ENCODE data around the gene SLCO2A1.

Gene SLCO2A1

GRCh38 chr3:133937756-133938601 is 91.7 kb downstream of the SLCO2A1 start:
- peak in 2 of 10 donors; percentile 37 to 87 for DNase-seq
- intact Hi-C loops (cut with DNase I) = no loop called here

- peak in 1 of 10 donors; percentile 50 for DNase-seq
Observed at GRCh38 chr3:133937061-133937686, 92.6 kb downstream of the SLCO2A1 start.

GRCh38 chr3:133935843-133936769 is 93.6 kb downstream of the SLCO2A1 start:
- intact Hi-C loops (cut with DNase I) = no loop called here
- DNase-seq = peak in 1 of 10 donors; percentile 37

More at GRCh38 chr3:133937061-133937686, 92.6 kb downstream of the SLCO2A1 start:
- intact Hi-C loops (cut with DNase I) = no loop called here

GRCh38 chr3:133934996-133935842 is 94.5 kb downstream of the SLCO2A1 start:
- peak in 1 of 10 donors; percentile 67 for DNase-seq
- intact Hi-C loops (cut with DNase I) = loop anchor here (5.0 kb wide), 1 partner anchor 277 kb away; no protein-coding TSS in a partner anchor

- intact Hi-C loops (cut with DNase I) = loop anchor here (5.0 kb wide), 1 partner anchor 278 kb away; no protein-coding TSS in a partner anchor
- peak in 1 of 10 donors; percentile 62 for DNase-seq
Observed at GRCh38 chr3:133934073-133934970, 95.4 kb downstream of the SLCO2A1 start.

- DNase-seq = peak in 1 of 10 donors; percentile 80
- intact Hi-C loops (cut with DNase I) = loop anchor here (5.0 kb wide), 1 partner anchor 279 kb away; no protein-coding TSS in a partner anchor
Observed at GRCh38 chr3:133933097-133934024, 96.4 kb downstream of the SLCO2A1 start.

GRCh38 chr3:133932009-133932408 is 97.7 kb downstream of the SLCO2A1 start:
- DNase-seq = peak in 1 of 10 donors; percentile 59
- intact Hi-C loops (cut with DNase I) = loop anchor here (5.0 kb wide), 1 partner anchor 280 kb away; no protein-coding TSS in a partner anchor

GRCh38 chr3:133931084-133931483 is 98.6 kb downstream of the SLCO2A1 start:
- DNase-seq = no peak
- intact Hi-C loops (cut with DNase I) = loop anchor here (5.0 kb wide), 1 partner anchor 281 kb away; no protein-coding TSS in a partner anchor

GRCh38 chr3:133930341-133930933 is 99.3 kb downstream of the SLCO2A1 start:
- intact Hi-C loops (cut with DNase I) = loop anchor here (5.0 kb wide), 1 partner anchor 282 kb away; no protein-coding TSS in a partner anchor
- DNase-seq = peak in 1 of 10 donors; percentile 48

- DNase-seq = peak in 1 of 10 donors; percentile 59
Observed at GRCh38 chr3:133928903-133929607, 100.7 kb downstream of the SLCO2A1 start.

GRCh38 chr3:133928136-133928893 is 101.4 kb downstream of the SLCO2A1 start:
- intact Hi-C loops (cut with DNase I) = loop anchor here (10.0 kb wide), 2 partner anchors 264 to 546 kb away; partner anchors contain the start of gene TOPBP1
- DNase-seq = no peak

More at GRCh38 chr3:133928903-133929607, 100.7 kb downstream of the SLCO2A1 start:
- intact Hi-C loops (cut with DNase I) = loop anchor here (10.0 kb wide), 2 partner anchors 264 to 546 kb away; partner anchors contain the start of gene TOPBP1

- intact Hi-C loops (cut with DNase I) = loop anchor here (1.0 to 10.0 kb wide), 3 partner anchors 108 to 547 kb away; partner anchors contain the start of gene TOPBP1
- peak in 7 of 10 donors; percentile 34 to 93 (median 47) for DNase-seq
Observed at GRCh38 chr3:133927540-133928066, 102.1 kb downstream of the SLCO2A1 start.

GRCh38 chr3:133926736-133927539 is 102.8 kb downstream of the SLCO2A1 start:
- DNase-seq = peak in 2 of 10 donors; percentile 76 to 87
- intact Hi-C loops (cut with DNase I) = loop anchor here (1.0 to 10.0 kb wide), 3 partner anchors 108 to 548 kb away; partner anchors contain the start of gene TOPBP1

Measured in posterior cingulate gyrus (tissue), 11 donors.